IMR-90 (cell line): ENCODE results near the gene FAM78B. TPM values are rescaled to one million over a fixed set of nuclear protein-coding genes. Genes with fewer than 3 reads are reported as not detected.

Experiments
- ATAC-seq: fragments of 200-7000 bp; cut with Tn5 transposase; 2 replicates; pipeline ENCODE4 v1.9.1; 2020; ENCODE audit warnings: low read depth, mild to moderate bottlenecking, moderate library complexity
- BruUV-seq: library from RNA; stranded (reverse); fragments of 400-500 nt; replicated peaks from 2 replicates; lab custom pipeline; 2021; lab: Mats Ljungman, UMichigan
- CTCF ChIA-PET: fragments of 300-600 bp; formaldehyde crosslinking; extraction: SDS; loops from one replicate; lab custom pipeline; 2021; ENCODE audit warnings: antibody characterized with exemption; lab: Yijun Ruan, JAX
- POLR2A ChIA-PET: fragments of 300-600 bp; sonication (Branson Sonifier 250); formaldehyde crosslinking; loops from one replicate; lab custom pipeline; 2022; ENCODE audit warnings: antibody characterized with exemption; ENCODE audit not compliant: unreplicated experiment; lab: Charles Lee
- DNase-seq: peaks from one replicate; pipeline ENCODE4 v3.0.0; 2013
- H2AFZ ChIP-seq: replicated peaks from 2 replicates; pipeline ENCODE3; 2013; ENCODE audit warnings: low read length, mild to moderate bottlenecking; ENCODE audit not compliant: poor library complexity
- H2AK5ac ChIP-seq: 2 replicates; pipeline ENCODE4 v1.6.1; 2013; ENCODE audit warnings: low read depth, low read length, inconsistent platforms
- H2AK9ac ChIP-seq: replicated peaks from 2 replicates; pipeline ENCODE3; 2013; ENCODE audit warnings: mild to moderate bottlenecking, low read depth, low read length, moderate library complexity; ENCODE audit not compliant: poor library complexity
- H2BK120ac ChIP-seq: 2 replicates; pipeline ENCODE4 v1.6.1; 2013; ENCODE audit warnings: low read depth, low read length, inconsistent platforms
- H2BK15ac ChIP-seq: 3 replicates; pipeline ENCODE4 v1.6.1; 2013; ENCODE audit warnings: low read depth, low read length, inconsistent platforms
- H2BK20ac ChIP-seq: 2 replicates; pipeline ENCODE4 v1.6.1; 2013; ENCODE audit warnings: low read depth, mild to moderate bottlenecking, inconsistent platforms, low read length, moderate library complexity
- H2BK5ac ChIP-seq: 2 replicates; pipeline ENCODE4 v1.6.1; 2013; ENCODE audit warnings: mild to moderate bottlenecking, low read depth, low read length, inconsistent platforms; ENCODE audit not compliant: poor library complexity, severe bottlenecking
- H3K14ac ChIP-seq: replicated peaks from 2 replicates; pipeline ENCODE4 v1.6.1; 2013; ENCODE audit warnings: low read depth, low read length, inconsistent platforms
- H3K18ac ChIP-seq: 2 replicates; pipeline ENCODE4 v1.6.1; 2013; ENCODE audit warnings: low read depth, low read length, control low read depth
- H3K23ac ChIP-seq: 2 replicates; pipeline ENCODE4 v1.6.1; 2013; ENCODE audit warnings: low read depth, low read length, inconsistent platforms
- H3K27ac ChIP-seq: 2 replicates; pipeline ENCODE4 v1.5.1; 2013; ENCODE audit warnings: mild to moderate bottlenecking, control low read depth, low read length; ENCODE audit not compliant: insufficient read depth
- H3K27me3 ChIP-seq: 2 replicates; pipeline ENCODE4 v1.6.1; 2013; ENCODE audit warnings: low read length; ENCODE audit not compliant: control insufficient read depth, insufficient read depth
- H3K36me3 ChIP-seq: 2 replicates; pipeline ENCODE4 v1.6.1; 2013; ENCODE audit warnings: low read length, mixed read lengths; ENCODE audit not compliant: control insufficient read depth, insufficient read depth
- H3K4ac ChIP-seq: 2 replicates; pipeline ENCODE4 v1.6.1; 2013; ENCODE audit warnings: low read depth, low read length, inconsistent platforms
- H3K4me1 ChIP-seq: 2 replicates; pipeline ENCODE4 v1.6.1; 2013; ENCODE audit warnings: low read length, mixed read lengths; ENCODE audit not compliant: control insufficient read depth, insufficient read depth
- H3K4me2 ChIP-seq: 2 replicates; pipeline ENCODE4 v1.6.1; 2013; ENCODE audit warnings: low read depth, mild to moderate bottlenecking, control low read depth, low read length, moderate library complexity
- H3K4me3 ChIP-seq: 2 replicates; pipeline ENCODE4 v1.5.1; 2013; ENCODE audit warnings: low read depth, mild to moderate bottlenecking, control low read depth, low read length, moderate library complexity; ENCODE audit not compliant: insufficient read depth
- H3K56ac ChIP-seq: 2 replicates; pipeline ENCODE4 v1.6.1; 2013; ENCODE audit warnings: low read length, inconsistent platforms; ENCODE audit not compliant: insufficient read depth; ENCODE audit errors: extremely low read depth
- H3K79me1 ChIP-seq, 2 experiments: 2 replicates each; pipeline ENCODE4 v1.6.1; 2013; ENCODE audit warnings: low read length in 2 of 2, inconsistent platforms in 1 of 2, low read depth in 1 of 2
- H3K9ac ChIP-seq: 2 replicates; pipeline ENCODE4 v1.6.1; 2013; ENCODE audit warnings: low read depth, low read length, control low read depth
- H3K9me1 ChIP-seq: 2 replicates; pipeline ENCODE4 v1.6.1; 2013; ENCODE audit warnings: low read length, inconsistent platforms; ENCODE audit not compliant: insufficient read depth
- H3K9me3 ChIP-seq: 2 replicates; pipeline ENCODE4 v1.6.1; 2013; ENCODE audit warnings: low read length; ENCODE audit not compliant: control insufficient read depth, insufficient read depth
- H4K20me1 ChIP-seq: 2 replicates; pipeline ENCODE4 v1.6.1; 2013; ENCODE audit warnings: low read length, inconsistent platforms; ENCODE audit not compliant: insufficient read depth
- H4K5ac ChIP-seq: 2 replicates; pipeline ENCODE4 v1.6.1; 2013; ENCODE audit warnings: mild to moderate bottlenecking, low read depth, low read length, control low read depth
- H4K8ac ChIP-seq, 2 experiments: 2 replicates each; pipeline ENCODE4 v1.6.1; 2013; ENCODE audit warnings: low read depth in 2 of 2, low read length in 2 of 2, control low read depth in 1 of 2, inconsistent platforms in 1 of 2
- H4K91ac ChIP-seq: 2 replicates; pipeline ENCODE4 v1.6.1; 2013; ENCODE audit warnings: low read depth, low read length, inconsistent platforms; ENCODE audit not compliant: insufficient read depth
- BHLHE40 ChIP-seq: fragments of 150-350 bp; IDR thresholded peaks from 2 replicates; pipeline ENCODE4 v1.6.1; 2016; ENCODE audit warnings: mild to moderate bottlenecking, low read depth, low read length
- CEBPB ChIP-seq: IDR thresholded peaks from 2 replicates; pipeline ENCODE4 v1.6.1; 2012; ENCODE audit warnings: low read depth, low read length, improper control_type of control experiment
- CHD1 ChIP-seq: IDR thresholded peaks from 2 replicates; pipeline ENCODE4 v1.6.1; 2012; ENCODE audit warnings: low read depth, low read length, improper control_type of control experiment
- CTCF ChIP-seq: conservative IDR thresholded peaks from 2 replicates; pipeline ENCODE4 v1.5.1; 2012; ENCODE audit warnings: mild to moderate bottlenecking, low read depth, low read length, improper control_type of control experiment
- ELK1 ChIP-seq: fragments of 150-350 bp; IDR thresholded peaks from 2 replicates; pipeline ENCODE4 v1.6.1; 2016; ENCODE audit warnings: low read depth, mild to moderate bottlenecking, low read length, moderate library complexity, borderline replicate concordance
- FOS ChIP-seq: fragments of 150-350 bp; IDR thresholded peaks from 2 replicates; pipeline ENCODE4 v1.6.1; 2016; ENCODE audit warnings: low read depth, low read length
- MAFK ChIP-seq: IDR thresholded peaks from 2 replicates; pipeline ENCODE4 v1.6.1; 2012; ENCODE audit warnings: low read depth, low read length, improper control_type of control experiment
- MAZ ChIP-seq: IDR thresholded peaks from 2 replicates; pipeline ENCODE4 v1.6.1; 2012; ENCODE audit warnings: low read depth, mild to moderate bottlenecking, low read length, improper control_type of control experiment, moderate library complexity, borderline replicate concordance
- MXI1 ChIP-seq: IDR thresholded peaks from 2 replicates; pipeline ENCODE4 v1.6.1; 2012; ENCODE audit warnings: low read depth, mild to moderate bottlenecking, low read length, moderate library complexity, borderline replicate concordance
- NFE2L2 ChIP-seq: fragments of 150-350 bp; IDR thresholded peaks from 2 replicates; pipeline ENCODE4 v1.6.1; 2016; ENCODE audit warnings: low read depth, mild to moderate bottlenecking, low read length
- POLR2A ChIP-seq: IDR thresholded peaks from 2 replicates; pipeline ENCODE4 v1.6.1; 2012; ENCODE audit warnings: mild to moderate bottlenecking, low read depth, low read length
- RAD21 ChIP-seq: IDR thresholded peaks from 2 replicates; pipeline ENCODE4 v1.6.1; 2012; ENCODE audit warnings: low read length, improper control_type of control experiment
- RCOR1 ChIP-seq: IDR thresholded peaks from 2 replicates; pipeline ENCODE4 v1.6.1; 2012; ENCODE audit warnings: mild to moderate bottlenecking, low read length, improper control_type of control experiment; ENCODE audit not compliant: insufficient replicate concordance
- WGBS, 2 experiments: methylation state at CpG; one replicate each; pipeline versions ENCODE4 v1.1.5 to v1.1.7; 2013; ENCODE audit warnings: missing lambda C conversion rate in 2 of 2; ENCODE audit not compliant: insufficient read length in 1 of 2; ENCODE audit errors: extremely low coverage in 2 of 2; 5-methylcytosine and 5-hydroxymethylcytosine counted together
- dilution Hi-C: fragments of 300-500 bp; cut with HindIII; formaldehyde crosslinking; loops from one replicate; pipeline ENCODE4 v1.14.3; 2018; ENCODE audit warnings: low sequenced_read_pairs; ENCODE audit not compliant: unreplicated experiment
- in situ Hi-C: fragments of 300-500 bp; cut with MboI; formaldehyde crosslinking; loops from 3 replicates; pipeline ENCODE4 v1.14.3; 2019; ENCODE audit warnings: low sequenced_read_pairs, inconsistent platforms, mixed read lengths
- intact Hi-C: fragments of 100-400 bp; cut with micrococcal nuclease; formaldehyde crosslinking; loops from 2 replicates; pipeline ENCODE4 v1.10.0; 2022
- polyA plus RNA-seq, 3 experiments: library from polyadenylated mRNA; depleted of rRNA; stranded (reverse); fragments of >200 nt; gene quantifications; 2 replicates each; pipeline ENCODE4 v1.2.3, GENCODE V29; 2012; ENCODE audit warnings: low replicate concordance in 1 of 3
- total RNA-seq: library from RNA; depleted of rRNA; stranded (reverse); fragments of >200 nt; gene quantifications from 2 replicates; pipeline ENCODE4 v1.2.3, GENCODE V29; 2012

Gene FAM78B
- total and polyA plus RNA-seq, 2 of the 4 experiments (the other 2 are of a cell fraction), result under 0.01 to 0.12 TPM

GRCh38 chr1:166189126-166189525 lies 22.3 kb upstream of the FAM78B start:
- Histone ChIP-seq H3K4me2 (no peak overlapping the region), H3K79me1 (no peaks in the 10 kb centered on the region), H3K4me1 (no peaks in the 10 kb centered on the region), H4K91ac (no peak overlapping the region), H3K56ac (no peak overlapping the region), H2AK5ac (no peak overlapping the region), H4K8ac (no peak overlapping the region), H3K9me3 (peaks cover 3% of the 10 kb centered on the region), H3K14ac (no peak overlapping the region), H3K9me1 (no peaks in the 10 kb centered on the region), H3K23ac (no peak overlapping the region), H2BK5ac (no peak overlapping the region), H2AFZ (no peak overlapping the region), H3K4me3 (no peak overlapping the region), H3K27me3 (no peaks in the 10 kb centered on the region), H3K9ac (no peak overlapping the region), H4K20me1 (no peaks in the 10 kb centered on the region), H3K27ac (no peak overlapping the region), H3K36me3 (no peaks in the 10 kb centered on the region), H3K4ac (no peak overlapping the region), H2BK20ac (no peak overlapping the region), H2AK9ac (no peak overlapping the region), H2BK120ac (no peak overlapping the region), H4K5ac (no peak overlapping the region), H3K18ac (no peak overlapping the region), H2BK15ac (no peak overlapping the region)
- CTCF ChIA-PET, result no interaction called here
- in situ Hi-C loops, result no loop called here
- intact Hi-C loops, result no loop called here
- POLR2A ChIA-PET, result no interaction called here
- no CpG with 5 or more reads among the region's 2 CpGs for WGBS, 2 experiments
- dilution Hi-C loops, result no loop called here
- DNase-seq (no peak), ATAC-seq (no peak)
- TF ChIP-seq CHD1, result no peak
- TF ChIP-seq CEBPB, result no peak
- no peak for TF ChIP-seq ELK1
- no peak for TF ChIP-seq RCOR1
- no peak for TF ChIP-seq CTCF
- no peak for TF ChIP-seq BHLHE40
- no peak for TF ChIP-seq RAD21
- no peak for TF ChIP-seq MXI1
- no peak for TF ChIP-seq MAZ
- TF ChIP-seq MAFK, result no peak
- no peak for TF ChIP-seq POLR2A
- TF ChIP-seq FOS, result no peak
- no peak for TF ChIP-seq NFE2L2
- no TSS peak for BruUV-seq
